ENCODE results near the gene SLC39A9. TPM values are rescaled to one million over a fixed set of nuclear protein-coding genes. Genes with fewer than 3 reads are reported as not detected.

SLC39A9 gene
- total RNA-seq, 1 donor from 2014 or later: 61.2 TPM

DNA sequence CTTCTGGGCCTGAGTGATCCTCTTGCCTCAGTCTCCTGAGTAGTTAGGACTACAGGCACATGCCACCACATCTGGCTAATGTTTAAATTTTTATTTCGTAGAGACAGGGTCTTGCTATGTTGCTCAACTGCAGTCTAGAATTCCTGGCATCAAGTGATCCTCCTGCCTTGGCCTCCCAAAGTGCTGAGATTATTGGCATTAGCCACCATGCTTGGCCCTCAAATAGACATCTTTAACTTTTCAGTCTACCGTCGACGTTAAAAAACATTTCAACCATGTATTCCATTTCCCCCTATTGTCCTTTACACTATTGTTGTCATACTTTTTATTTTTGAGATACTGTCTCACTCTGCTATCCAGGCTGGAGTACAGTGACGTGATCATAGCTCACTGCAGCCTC lies 22.8 kb upstream of the SLC39A9 start:
- Mint-ChIP-seq H3K27me3 (ENCODE audit: insufficient read depth, low read depth) (no peaks in the 10 kb centered on the region), H3K4me1 (no peaks in the 10 kb centered on the region), H3K36me3 (peaks cover 41% of the 10 kb centered on the region), H3K27ac (no peak overlapping the region), H3K4me3 (no peak overlapping the region), H3K9me3 (peaks cover 4% of the 10 kb centered on the region)
- H3K27me3 ChIP-seq: no peaks in the 10 kb centered on the region
- DNase-seq (ENCODE audit: low spot score): no peak
- H3K4me1 ChIP-seq: no peaks in the 10 kb centered on the region
- no peaks in the 10 kb centered on the region for H3K9me3 ChIP-seq (ENCODE audit: low read depth)
- peaks cover 24% of the 10 kb centered on the region for H4K20me1 ChIP-seq (ENCODE audit: low read depth)
- H3K9ac ChIP-seq: no peak overlapping the region
- peaks cover 16% of the 10 kb centered on the region for H3K36me3 ChIP-seq
- H3K27ac ChIP-seq: no peak overlapping the region
- peaks cover 6% of the 10 kb centered on the region for H3F3A ChIP-seq (ENCODE audit: low read depth)
- peaks cover 8% of the 10 kb centered on the region for H3K79me2 ChIP-seq (ENCODE audit: low read depth)
- no peak overlapping the region for H2AFZ ChIP-seq (replicated peaks)
- no peak overlapping the region for H3K4me3 ChIP-seq
- H3K4me2 ChIP-seq: no peak overlapping the region
- TF ChIP-seq, protein P1, sequence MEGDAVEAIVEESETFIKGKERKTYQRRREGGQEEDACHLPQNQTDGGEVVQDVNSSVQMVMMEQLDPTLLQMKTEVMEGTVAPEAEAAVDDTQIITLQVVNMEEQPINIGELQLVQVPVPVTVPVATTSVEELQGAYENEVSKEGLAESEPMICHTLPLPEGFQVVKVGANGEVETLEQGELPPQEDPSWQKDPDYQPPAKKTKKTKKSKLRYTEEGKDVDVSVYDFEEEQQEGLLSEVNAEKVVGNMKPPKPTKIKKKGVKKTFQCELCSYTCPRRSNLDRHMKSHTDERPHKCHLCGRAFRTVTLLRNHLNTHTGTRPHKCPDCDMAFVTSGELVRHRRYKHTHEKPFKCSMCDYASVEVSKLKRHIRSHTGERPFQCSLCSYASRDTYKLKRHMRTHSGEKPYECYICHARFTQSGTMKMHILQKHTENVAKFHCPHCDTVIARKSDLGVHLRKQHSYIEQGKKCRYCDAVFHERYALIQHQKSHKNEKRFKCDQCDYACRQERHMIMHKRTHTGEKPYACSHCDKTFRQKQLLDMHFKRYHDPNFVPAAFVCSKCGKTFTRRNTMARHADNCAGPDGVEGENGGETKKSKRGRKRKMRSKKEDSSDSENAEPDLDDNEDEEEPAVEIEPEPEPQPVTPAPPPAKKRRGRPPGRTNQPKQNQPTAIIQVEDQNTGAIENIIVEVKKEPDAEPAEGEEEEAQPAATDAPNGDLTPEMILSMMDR (IDR thresholded peaks at IDR 0.05): no peak
- no peak for TF ChIP-seq EZH2phosphoT487 (IDR thresholded peaks at IDR 0.05)
- no peak for TF ChIP-seq EZH2 (IDR thresholded peaks at IDR 0.05)

- no peaks in the 10 kb centered on the region for H3K27me3 ChIP-seq
- H3K9me3 Mint-ChIP-seq: peaks cover 4% of the 10 kb centered on the region
- no peak overlapping the region for H3K9ac ChIP-seq
- H3K4me1 ChIP-seq: no peaks in the 10 kb centered on the region
- peaks cover 20% of the 10 kb centered on the region for H3K36me3 ChIP-seq
- H3K4me3 Mint-ChIP-seq: no peak overlapping the region
- no peak overlapping the region for H2AFZ ChIP-seq (replicated peaks)
- H3K36me3 Mint-ChIP-seq: peaks cover 41% of the 10 kb centered on the region
- no peak overlapping the region for H3K4me3 ChIP-seq
- H3K27ac ChIP-seq: no peak overlapping the region
- H3K9me3 ChIP-seq (ENCODE audit: low read depth): no peaks in the 10 kb centered on the region
- H4K20me1 ChIP-seq (ENCODE audit: low read depth): peaks cover 30% of the 10 kb centered on the region
- H3K27ac Mint-ChIP-seq: no peak overlapping the region
- no peaks in the 10 kb centered on the region for H3K27me3 Mint-ChIP-seq (ENCODE audit: insufficient read depth, low read depth)
- H3K4me2 ChIP-seq: no peak overlapping the region
- TF ChIP-seq EZH2 (IDR thresholded peaks at IDR 0.05) (no peak), EZH2phosphoT487 (IDR thresholded peaks at IDR 0.05) (no peak)
- TF ChIP-seq, protein P1 (IDR thresholded peaks at IDR 0.05): no peak
- H3K79me2 ChIP-seq (ENCODE audit: low read depth): peaks cover 15% of the 10 kb centered on the region
- DNase-seq (ENCODE audit: low spot score): no peak
- peaks cover 6% of the 10 kb centered on the region for H3F3A ChIP-seq (ENCODE audit: low read depth)
- H3K4me1 Mint-ChIP-seq: no peaks in the 10 kb centered on the region
These were observed 22.1 kb upstream of the SLC39A9 start for GRCh38 chr14:69376439-69376838.

GRCh38 chr14:69378274-69378673 lies 20.2 kb upstream of the SLC39A9 start:
- H3K27ac ChIP-seq: no peak overlapping the region
- Mint-ChIP-seq H3K27ac (no peak overlapping the region), H3K4me1 (no peaks in the 10 kb centered on the region), H3K27me3 (ENCODE audit: insufficient read depth, low read depth) (no peaks in the 10 kb centered on the region), H3K9me3 (peaks cover 4% of the 10 kb centered on the region), H3K36me3 (peaks cover 41% of the 10 kb centered on the region), H3K4me3 (no peak overlapping the region)
- no peaks in the 10 kb centered on the region for H3K27me3 ChIP-seq
- no peaks in the 10 kb centered on the region for H3K4me1 ChIP-seq
- no peak overlapping the region for H3K4me3 ChIP-seq
- H4K20me1 ChIP-seq (ENCODE audit: low read depth): peaks cover 45% of the 10 kb centered on the region
- no peak overlapping the region for H3K4me2 ChIP-seq
- peaks cover 31% of the 10 kb centered on the region for H3K36me3 ChIP-seq
- no peak overlapping the region for H3K9ac ChIP-seq
- no peak overlapping the region for H2AFZ ChIP-seq (replicated peaks)
- peaks cover 34% of the 10 kb centered on the region for H3K79me2 ChIP-seq (ENCODE audit: low read depth)
- DNase-seq (ENCODE audit: low spot score): no peak
- H3K9me3 ChIP-seq (ENCODE audit: low read depth): no peaks in the 10 kb centered on the region
- H3F3A ChIP-seq (ENCODE audit: low read depth): peaks cover 6% of the 10 kb centered on the region
- TF ChIP-seq, protein P1 (IDR thresholded peaks at IDR 0.05): no peak
- TF ChIP-seq EZH2 (IDR thresholded peaks at IDR 0.05) (no peak), EZH2phosphoT487 (IDR thresholded peaks at IDR 0.05) (no peak)

Data from neural progenitor cell (in vitro differentiated cells).